Stimulated activated CD4-positive, alpha-beta T cell treated with anti-CD3 and anti-CD28 coated beads, Interleukin-4, amount 100 ng/mL, for 4 hours (primary cell): ENCODE results near the gene OPRD1.
"Not testable (repeated sequence)": the region's sequence is repeated elsewhere in the genome, so short reads cannot be mapped to it uniquely, and the experiment has no call there.

ENCODE experiments used
- DNase-seq, 2 experiments: peaks; one replicate each; pipeline ENCODE4 v3.0.0-alpha.2; 2020

The OPRD1 gene

DNA sequence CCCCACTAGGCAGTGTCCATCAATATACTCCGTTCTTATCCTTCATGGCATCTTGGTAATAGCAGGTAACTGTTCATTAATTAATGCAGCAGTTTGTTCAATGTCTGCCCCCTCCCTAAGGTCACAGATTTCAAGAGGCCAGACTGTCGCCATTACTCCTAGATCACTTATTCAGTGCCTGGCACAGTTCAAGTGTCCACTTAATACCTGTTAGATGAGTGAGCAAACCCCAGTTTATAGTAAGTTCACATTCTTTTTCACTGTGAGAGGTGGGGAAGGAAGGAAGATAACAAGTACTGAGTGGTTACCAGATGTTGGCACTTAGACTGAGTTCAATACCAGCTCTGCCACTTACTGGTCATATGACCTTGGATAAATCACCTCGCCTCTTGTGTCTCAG, 36.4 kb downstream of the OPRD1 start:
- DNase-seq = no peak

DNA sequence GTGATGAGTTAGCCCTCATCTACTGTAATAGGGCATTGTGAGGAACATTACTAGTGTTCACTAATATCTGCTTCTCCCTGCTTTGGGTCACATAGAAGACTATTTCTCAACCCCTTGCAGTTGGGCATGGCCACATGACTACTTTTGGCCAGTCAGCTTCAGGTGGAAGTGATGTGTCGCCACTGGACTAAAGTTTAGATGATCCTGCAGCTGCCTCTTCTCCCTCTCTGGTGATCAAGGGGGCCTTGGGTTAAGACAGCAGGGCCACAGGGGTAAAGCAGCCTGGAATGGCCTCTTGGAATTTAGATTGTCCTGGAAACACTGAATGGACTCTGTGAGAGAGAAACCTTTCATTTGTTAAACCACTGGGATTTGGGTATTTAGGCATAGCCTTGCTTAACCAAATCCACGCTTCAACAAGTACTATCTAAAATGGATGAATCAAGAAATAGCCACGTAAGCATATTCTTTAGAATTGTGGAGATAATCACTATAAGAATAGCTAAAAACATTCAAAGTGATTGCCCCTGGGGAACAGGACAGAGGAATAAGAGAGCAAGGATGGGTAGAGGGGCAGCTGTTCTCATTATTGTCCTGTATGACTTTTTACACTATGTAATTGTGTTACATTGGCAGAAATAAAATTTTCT, 41.2 kb downstream of the OPRD1 start:
- no peak for DNase-seq

GRCh38 chr1:28854406-28854805, 42.4 kb downstream of the OPRD1 start:
- not testable (repeated sequence) for DNase-seq

DNA sequence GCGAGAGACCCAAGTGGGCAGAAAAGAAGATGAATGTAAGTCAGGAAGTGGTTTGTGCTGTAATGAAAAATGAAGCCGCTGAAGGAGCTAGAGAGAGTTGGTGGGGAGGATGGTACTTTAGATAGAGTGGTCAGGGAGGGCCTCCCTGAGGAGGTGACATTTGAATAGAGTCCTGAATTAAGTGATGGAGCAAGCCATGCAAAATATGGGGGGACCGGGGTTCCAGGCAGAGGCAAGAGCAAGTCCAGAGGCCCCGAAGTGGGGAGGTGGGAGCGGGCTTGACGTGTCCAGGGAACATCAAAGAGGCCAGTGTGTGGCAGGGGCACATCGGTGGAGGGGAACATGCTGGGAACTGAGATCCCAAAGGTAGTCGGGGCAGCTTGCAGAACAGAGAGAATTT, 43.1 kb downstream of the OPRD1 start:
- no peak for DNase-seq

DNA sequence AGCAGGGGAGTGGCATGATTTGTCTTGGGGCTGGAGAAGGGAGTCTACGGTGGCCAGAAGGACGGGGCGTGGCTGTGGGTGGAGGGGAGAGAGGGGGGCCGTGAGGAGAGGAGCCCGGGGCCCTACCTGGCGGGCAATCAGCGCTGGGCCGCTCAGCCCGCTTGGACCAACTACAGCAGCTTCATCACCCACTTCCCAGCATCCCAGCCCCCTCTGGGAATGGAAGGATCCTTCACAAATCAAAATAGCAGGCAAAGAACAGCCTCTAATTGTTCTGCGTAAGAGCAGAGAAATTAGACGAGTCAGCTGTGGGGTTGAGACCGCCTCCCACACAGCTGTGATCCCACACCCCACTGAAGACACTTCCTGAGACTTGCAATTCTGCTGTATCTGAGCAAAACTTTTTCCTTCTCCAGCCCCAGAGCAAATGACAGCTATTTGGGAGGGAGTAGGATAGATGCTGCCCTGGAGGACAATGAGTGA, 43.5 kb downstream of the OPRD1 start:
- no peak for DNase-seq

GRCh38 chr1:28855969-28856368, 44.0 kb downstream of the OPRD1 start:
- DNase-seq = no peak

DNA sequence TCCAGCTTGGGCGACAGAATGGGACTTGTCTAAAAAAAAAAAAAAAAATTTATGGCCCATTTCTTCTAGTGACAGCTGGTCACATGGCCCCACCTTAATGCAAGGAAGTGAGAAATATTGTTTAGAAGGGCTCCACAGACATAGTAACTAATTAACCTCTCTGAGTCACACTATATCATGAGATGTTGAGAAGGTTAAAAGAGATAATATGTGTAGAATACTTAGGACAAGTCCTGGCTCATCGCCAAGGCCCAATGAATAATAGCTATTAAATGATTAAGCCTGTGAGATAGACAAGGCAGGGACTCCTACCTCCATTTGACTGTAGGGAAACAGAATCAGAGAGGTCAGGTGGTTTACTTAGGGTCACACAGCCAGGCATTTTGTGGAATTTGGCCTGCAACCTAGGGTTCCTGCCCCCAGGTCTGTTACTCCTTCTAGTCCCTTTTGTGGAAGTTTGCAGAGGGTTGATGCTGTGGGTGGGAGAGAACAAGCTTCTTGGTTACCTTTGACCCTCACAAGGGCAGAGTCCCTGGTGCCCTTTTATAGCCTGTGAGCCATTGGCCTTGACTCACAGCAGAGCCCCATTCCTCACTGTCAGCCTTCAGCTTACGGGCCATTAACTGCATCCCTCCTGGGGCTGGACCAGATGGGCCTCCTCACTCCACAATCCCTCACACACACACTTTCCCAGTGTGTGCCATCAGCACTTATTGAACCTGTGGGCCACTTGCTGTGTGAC, 48.5 kb downstream of the OPRD1 start:
- no peak for DNase-seq

GRCh38 chr1:28862571-28863403, 50.8 kb downstream of the OPRD1 start:
- DNase-seq = no peak

- DNase-seq = no peak
Observed at GRCh38 chr1:28864695-28865094, 52.7 kb downstream of the OPRD1 start.

DNA sequence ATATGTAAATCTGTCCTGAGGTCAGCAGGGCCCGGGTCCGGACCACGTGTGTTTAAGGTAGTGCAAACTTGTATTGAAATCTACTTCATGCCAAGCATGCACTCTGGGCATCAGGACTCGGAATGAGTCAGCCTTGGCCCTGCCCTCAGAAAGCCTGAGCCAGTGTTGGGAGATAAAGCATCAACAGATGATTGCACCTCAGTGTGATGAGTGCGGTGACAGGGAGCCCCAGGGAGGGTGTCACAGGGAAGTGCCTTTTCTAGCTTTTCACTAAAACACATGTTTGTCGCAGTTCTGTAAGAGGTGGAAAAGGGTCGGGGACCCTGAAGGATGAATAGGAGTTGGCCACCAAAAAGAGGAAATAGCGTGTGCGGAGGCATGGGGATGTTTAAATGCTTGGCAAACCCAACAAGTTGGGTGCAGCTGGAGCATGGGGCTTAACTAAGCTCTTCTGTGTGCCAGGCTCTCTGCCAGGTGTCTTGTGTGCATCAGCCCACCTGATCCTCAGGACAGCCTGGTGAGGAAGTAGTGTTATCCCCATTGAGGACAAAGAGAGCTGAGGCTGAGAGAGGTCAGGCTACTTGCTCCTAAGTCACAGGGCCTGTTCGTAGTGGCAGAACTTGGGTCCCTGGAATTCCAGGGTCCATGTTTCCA, 54.2 kb downstream of the OPRD1 start:
- DNase-seq = no peak

GRCh38 chr1:28867850-28868249, 55.9 kb downstream of the OPRD1 start:
- no peak for DNase-seq

GRCh38 chr1:28869952-28870351, 58.0 kb downstream of the OPRD1 start:
- no peak for DNase-seq

- no peak for DNase-seq
Observed at GRCh38 chr1:28871631-28872401, 59.8 kb downstream of the OPRD1 start.

DNA sequence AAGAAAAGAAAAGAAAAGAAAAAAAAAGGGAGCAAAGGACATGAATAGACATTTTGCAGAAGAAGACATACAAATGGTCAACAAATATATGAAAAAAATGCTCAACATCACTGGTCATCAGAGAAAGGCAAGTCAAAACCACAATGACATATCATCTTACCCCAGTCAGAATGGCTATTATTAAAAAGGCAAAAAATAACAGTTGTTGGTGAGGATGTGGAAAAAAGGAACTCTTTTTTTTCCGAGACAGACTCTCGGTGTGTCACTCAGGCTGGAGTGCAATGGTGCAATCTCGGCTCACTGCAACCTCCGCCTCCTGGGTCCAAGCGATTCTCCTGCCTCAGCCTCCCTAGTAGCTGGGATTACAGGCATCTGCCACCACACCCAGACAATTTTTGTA, 63.2 kb downstream of the OPRD1 start:
- not testable (repeated sequence) for DNase-seq

DNA sequence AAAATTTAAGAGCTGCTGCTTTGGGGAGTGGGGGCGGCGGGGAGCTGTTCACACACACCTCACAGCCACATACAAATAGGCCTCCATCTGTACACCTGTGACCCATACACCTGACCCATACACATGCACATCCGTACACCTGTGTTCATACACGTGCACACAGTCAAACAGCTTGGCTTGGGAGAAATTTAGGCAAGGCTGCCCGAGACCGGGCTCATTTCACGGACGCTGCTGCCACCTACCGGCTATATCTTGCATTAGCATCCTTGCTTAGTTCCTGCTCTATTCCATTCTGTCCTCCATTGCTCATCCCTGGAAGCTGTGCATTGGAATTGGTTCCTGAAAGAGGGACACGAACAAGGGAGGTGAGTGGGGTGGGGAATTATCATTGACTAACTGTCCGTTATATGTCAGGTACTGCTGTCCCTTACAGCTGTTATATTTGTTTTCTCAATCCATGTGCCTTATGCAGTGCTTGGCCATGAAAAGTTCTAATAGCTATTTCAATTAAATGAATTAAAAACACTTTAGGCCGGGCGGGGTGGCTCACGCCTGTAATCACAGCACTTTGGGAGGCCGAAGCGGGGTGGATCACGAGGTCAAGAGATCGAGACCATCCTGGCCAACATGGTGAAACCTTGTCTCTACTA, 65.3 kb downstream of the OPRD1 start:
- peak; percentile 68 to 70 for DNase-seq

GRCh38 chr1:28878796-28879195, 66.8 kb downstream of the OPRD1 start:
- no peak for DNase-seq

- peak; percentile 72 to 76 for DNase-seq
Observed at GRCh38 chr1:28882009-28882628, 70.1 kb downstream of the OPRD1 start.

GRCh38 chr1:28883242-28883616, 71.3 kb downstream of the OPRD1 start:
- DNase-seq = no peak

- DNase-seq = no peak
Observed at GRCh38 chr1:28885472-28885877, 73.5 kb downstream of the OPRD1 start.

- no peak for DNase-seq
Observed at GRCh38 chr1:28885977-28886730, 74.2 kb downstream of the OPRD1 start.
